K562 (cell line): ENCODE measurements around the gene RNF113A. TPM values are rescaled to one million over a fixed set of nuclear protein-coding genes. Genes with fewer than 3 reads are reported as not detected.

Experiments used
- ATF3 ChIP-seq, 2 experiments: fragments of 450-650 bp in 1 of 2; sonication (generic) in 1 of 2; formaldehyde crosslinking in 1 of 2; IDR thresholded peaks in 1 of 2; conservative IDR thresholded peaks in 1 of 2; 2 replicates each; pipeline versions ENCODE4 v1.6.1 to v1.8.1; 2016 to 2023; ENCODE audit warnings: mild to moderate bottlenecking in 2 of 2, moderate library complexity in 2 of 2, inconsistent platforms in 1 of 2, missing genetic modification reagents in 1 of 2
- BCLAF1 ChIP-seq, 2 experiments: fragments of 450-650 bp in 1 of 2; IDR thresholded peaks; 2 replicates each; pipeline ENCODE4 v1.6.1; 2011 to 2017; ENCODE audit warnings: low read depth in 2 of 2, antibody characterized with exemption in 1 of 2, borderline replicate concordance in 1 of 2, low read length in 1 of 2, mild to moderate bottlenecking in 1 of 2, mixed read lengths in 1 of 2; ENCODE audit not compliant: control insufficient read depth in 1 of 2
- CHD2 ChIP-seq: IDR thresholded peaks from 2 replicates; pipeline ENCODE4 v1.6.1; 2011; ENCODE audit warnings: low read depth, low read length
- COPS2 ChIP-seq: fragments of 450-650 bp; conservative IDR thresholded peaks from 2 replicates; pipeline ENCODE4 v1.6.1; 2016; ENCODE audit warnings: mild to moderate bottlenecking, moderate library complexity
- ETV1 ChIP-seq: fragments of 450-650 bp; conservative IDR thresholded peaks from 2 replicates; pipeline ENCODE4 v1.6.1; 2016; ENCODE audit warnings: missing genetic modification characterization, control low read depth, low read depth, missing compliant biosample characterization
- FOXJ2 ChIP-seq: fragments of 200-800 bp; sonication (Bioruptor generic); IDR thresholded peaks from 2 replicates; pipeline ENCODE4 v1.6.1; 2016; ENCODE audit warnings: missing genetic modification characterization, missing compliant biosample characterization
- FOXP4 ChIP-seq: sonication (generic); formaldehyde crosslinking; IDR thresholded peaks from 2 replicates; pipeline ENCODE4 v1.8.0; 2022; ENCODE audit warnings: mild to moderate bottlenecking, missing genetic modification reagents, borderline replicate concordance
- JUND ChIP-seq, 2 experiments: IDR thresholded peaks; 2 replicates in 1 of 2; 3 replicates in 1 of 2; pipeline ENCODE4 v1.6.1; 2011; ENCODE audit warnings: borderline replicate concordance in 2 of 2, low read depth in 2 of 2, low read length in 2 of 2, improper control_type of control experiment in 1 of 2, missing biosample characterization in 1 of 2, missing genetic modification characterization in 1 of 2, missing genetic modification reagents in 1 of 2
- KLF6 ChIP-seq: fragments of 250-450 bp; sonication (Bioruptor Pico); IDR thresholded peaks from 2 replicates; pipeline ENCODE4 v1.4.0; 2020; ENCODE audit warnings: mild to moderate bottlenecking, moderate library complexity, borderline replicate concordance
- MTF1 ChIP-seq: fragments of 250-450 bp; sonication (Bioruptor Pico); IDR thresholded peaks from 2 replicates; pipeline ENCODE4 v1.9.0; 2021; ENCODE audit warnings: moderate library complexity, mild to moderate bottlenecking, inconsistent platforms, borderline replicate concordance
- NR2C1 ChIP-seq, 2 experiments: fragments of 450-650 bp; IDR thresholded peaks; 2 replicates each; pipeline ENCODE4 v1.6.1; 2017; ENCODE audit warnings: mild to moderate bottlenecking in 2 of 2, antibody characterized with exemption in 1 of 2, inconsistent platforms in 1 of 2, missing compliant biosample characterization in 1 of 2, missing genetic modification characterization in 1 of 2
- PHF8 ChIP-seq: fragments of 200-600 bp; sonication (generic); IDR thresholded peaks from 2 replicates; pipeline ENCODE4 v1.6.1; 2012; ENCODE audit warnings: mixed run types, mild to moderate bottlenecking, inconsistent platforms, low read length, moderate library complexity, borderline replicate concordance
- PRPF4 ChIP-seq: fragments of 200-400 bp; formaldehyde crosslinking; IDR thresholded peaks from one replicate; pipeline ENCODE4 v1.6.1; 2017; ENCODE audit warnings: low read length, low read depth, mild to moderate bottlenecking; ENCODE audit not compliant: insufficient read depth, poor library complexity, severe bottlenecking
- RAD51 ChIP-seq: fragments of 450-650 bp; IDR thresholded peaks from 2 replicates; pipeline ENCODE4 v1.7.1; 2016; ENCODE audit warnings: low read depth, mild to moderate bottlenecking, borderline replicate concordance
- SUPT5H ChIP-seq: fragments of 450-650 bp; IDR thresholded peaks from 2 replicates; pipeline ENCODE4 v1.6.1; 2016
- TGIF2 ChIP-seq: sonication (generic); formaldehyde crosslinking; IDR thresholded peaks from 2 replicates; pipeline ENCODE4 v1.8.1; 2022; ENCODE audit warnings: mild to moderate bottlenecking, missing genetic modification reagents, moderate library complexity
- U2AF1 ChIP-seq: fragments of 200-400 bp; formaldehyde crosslinking; optimal IDR thresholded peaks from 2 replicates; pipeline ENCODE3; 2017; ENCODE audit warnings: mild to moderate bottlenecking, low read depth, low read length, moderate library complexity
- U2AF2 ChIP-seq: fragments of 200-400 bp; formaldehyde crosslinking; optimal IDR thresholded peaks from 2 replicates; pipeline ENCODE3; 2017; ENCODE audit warnings: low read depth, mild to moderate bottlenecking, low read length
- ZNF134 ChIP-seq: fragments of 250-450 bp; sonication (Bioruptor Pico); conservative IDR thresholded peaks from 2 replicates; pipeline ENCODE4 v1.4.0; 2020
- ZNF174 ChIP-seq: fragments of 250-450 bp; sonication (Bioruptor Pico); IDR thresholded peaks from 2 replicates; pipeline ENCODE4 v1.4.0; 2020; ENCODE audit warnings: mild to moderate bottlenecking
- polyA plus RNA-seq, 8 experiments: library from polyadenylated mRNA; depleted of rRNA in 4 of 8; stranded (reverse) in 5 of 8; unstranded in 3 of 8; fragments of >200 nt; fragmentation: Nextera tagmentation in 2 of 8; fragmentation: Illumina TruSeq in 1 of 8; extraction: Ambion mirVana in 2 of 8; extraction: Trizol in 1 of 8; gene quantifications; 2 replicates each; pipeline versions ENCODE4 v1.2.1 to v1.2.3, GENCODE V29; 2011 to 2014; ENCODE audit warnings: inconsistent platforms in 1 of 8, missing spikeins in 1 of 8
- total RNA-seq, 7 experiments: library from RNA; depleted of rRNA in 6 of 7; stranded (reverse); fragments of >200 nt in 6 of 7; fragmentation: Illumina TruSeq in 2 of 7; extraction: Trizol in 2 of 7; gene quantifications; 2 replicates each; pipeline versions ENCODE4 v1.2.1 to v1.2.3, GENCODE V29; 2011 to 2021; ENCODE audit warnings: low replicate concordance in 1 of 7

RNF113A gene
- total and polyA plus RNA-seq, 9 of the 15 experiments (the other 6 are each of a cell fraction or from before 2014, with no cell fraction given): 21.2 to 38.4 (median 28.1) TPM

- no peak for TF ChIP-seq ATF3 (IDR thresholded peaks at IDR 0.05)
- no peak for TF ChIP-seq ATF3 (CRISPR knock-in tag; conservative IDR thresholded peaks at IDR 0.05)
- TF ChIP-seq TGIF2: 0 out of 2 replicates have a peak, but pooled peaks have one; percentile 51
- TF ChIP-seq U2AF2: no peak
- no peak for TF ChIP-seq KLF6 (CRISPR knock-in tag)
- no peak for TF ChIP-seq RAD51
- TF ChIP-seq CHD2: no peak; the same call in 1 of the 2 replicates
- TF ChIP-seq PHF8: peak; percentile 92
- TF ChIP-seq COPS2: no peak
- no peak for TF ChIP-seq U2AF1
- peak; percentile 88 for TF ChIP-seq SUPT5H
- peak; percentile 61 for TF ChIP-seq ETV1
- peak; percentile 46; the same call in 1 of the 2 replicates for TF ChIP-seq NR2C1 (IDR thresholded peaks at IDR 0.05)
- peak; percentile 64 for TF ChIP-seq NR2C1 (tag; IDR thresholded peaks at IDR 0.05)
- no peak for TF ChIP-seq MTF1 (CRISPR knock-in tag)
- no peak for TF ChIP-seq FOXP4 (CRISPR knock-in tag)
- no peak for TF ChIP-seq FOXJ2 (tag)
- TF ChIP-seq JUND (IDR thresholded peaks at IDR 0.05; ENCODE audit: borderline replicate concordance, low read depth, low read length): peak; percentile 34; the same call in 1 of the 2 replicates
- TF ChIP-seq JUND (tag; IDR thresholded peaks at IDR 0.05; ENCODE audit: borderline replicate concordance, low read depth, low read length): peak; percentile 17; the same call in 1 of the 3 replicates
- TF ChIP-seq PRPF4: no peak
- TF ChIP-seq ZNF174 (CRISPR knock-in tag): no peak
- TF ChIP-seq BCLAF1 (IDR thresholded peaks at IDR 0.05; ENCODE audit: borderline replicate concordance in 1 of 2, control insufficient read depth in 1 of 2, low read depth in 2 of 2, low read length in 1 of 2): no peak; a peak in 1 of 4 replicates
- TF ChIP-seq ZNF134 (CRISPR knock-in tag): no peak
Measured at GRCh38 chrX:119871599-119872395, at the start of gene RNF113A, which contains the start of gene NDUFA1 (continued).
